GM23248 (cell line): ENCODE measurements around the gene RAB31.

ENCODE experiments used
- EZH2 ChIP-seq: fragments of 200-600 bp; sonication (generic); IDR thresholded peaks from 2 replicates; pipeline ENCODE4 v1.6.1; 2018; ENCODE audit warnings: antibody characterized with exemption, mild to moderate bottlenecking; ENCODE audit not compliant: insufficient read depth, poor library complexity, severe bottlenecking
- EZH2phosphoT487 ChIP-seq: fragments of 200-600 bp; sonication (generic); IDR thresholded peaks from 2 replicates; pipeline ENCODE4 v1.6.1; 2018; ENCODE audit warnings: antibody characterized with exemption, moderate library complexity, mild to moderate bottlenecking, low read depth; ENCODE audit not compliant: insufficient read depth

DNA sequence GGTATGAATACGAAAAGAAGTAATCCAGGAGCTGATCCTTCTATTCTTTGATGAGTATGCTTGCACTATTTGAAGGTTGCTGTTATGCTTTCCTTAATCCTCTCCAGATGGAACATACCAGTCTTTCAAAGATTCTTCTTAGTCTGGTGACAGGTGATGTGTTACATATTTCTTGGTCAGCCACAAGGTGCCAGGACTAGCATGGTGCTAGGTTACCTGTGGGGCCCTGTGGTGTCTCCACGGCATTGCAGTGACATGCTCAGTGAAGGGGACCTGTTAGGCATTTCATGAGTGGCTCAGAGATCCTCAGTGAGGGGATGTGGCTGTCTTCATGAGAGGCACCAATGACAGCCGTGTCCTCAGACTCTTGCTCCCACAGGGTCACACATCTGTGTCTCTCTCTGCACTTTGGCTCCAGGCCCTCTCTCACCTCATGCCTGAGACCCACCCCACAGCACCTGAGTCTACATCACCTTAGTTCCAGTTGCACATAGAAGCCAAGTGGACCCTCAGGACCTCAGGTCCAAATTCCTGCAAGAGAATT, 13.1 kb upstream of the RAB31 start:
- no peak for TF ChIP-seq EZH2phosphoT487
- no peak for TF ChIP-seq EZH2
